ENCODE results near the gene UBE2Q2.
"Not testable (repeated sequence)": the region's sequence is repeated elsewhere in the genome, so short reads cannot be mapped to it uniquely, and the experiment has no call there.

UBE2Q2 gene

DNA sequence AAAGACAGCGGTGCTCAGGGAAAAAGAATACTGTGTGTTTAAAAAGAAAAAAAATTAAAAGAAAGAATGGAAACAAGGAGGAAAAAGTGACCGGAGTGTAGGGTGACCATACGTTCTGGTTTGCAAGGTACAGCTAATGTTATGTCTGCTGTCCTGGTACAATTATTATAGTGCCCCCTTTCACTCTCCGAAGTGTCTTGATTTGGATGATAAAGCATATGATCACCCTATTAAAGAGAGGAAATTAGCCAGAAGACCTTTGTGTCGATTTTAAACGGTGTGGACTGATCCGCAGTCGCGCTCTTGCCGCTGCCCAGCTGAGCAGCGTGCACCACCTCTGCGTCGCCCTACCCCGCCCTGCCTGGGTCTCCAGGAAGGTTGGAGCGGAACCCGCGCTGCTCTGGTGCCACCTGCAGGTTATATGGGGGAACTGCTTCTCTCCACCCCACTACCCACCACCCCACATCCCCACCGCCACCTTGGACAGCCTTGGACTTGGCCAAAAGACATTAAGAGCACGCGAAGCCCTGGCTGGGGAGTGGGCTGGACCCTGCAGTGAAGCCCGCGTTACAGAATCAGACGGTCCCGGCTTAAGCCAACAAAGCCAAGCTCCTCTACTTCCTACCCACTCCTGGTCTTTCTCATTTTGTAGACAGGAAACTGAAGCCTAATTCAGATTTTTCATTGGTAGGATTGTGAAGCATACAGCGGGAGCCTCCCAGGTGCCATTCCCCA, 41.2 kb upstream of the UBE2Q2 start:
- H3K4me1 ChIP-seq (ENCODE audit: low read length), result peaks cover 15% of the 10 kb centered on the region
- H3K36me3 ChIP-seq (replicated peaks; ENCODE audit: low read depth, low read length), result no peaks in the 10 kb centered on the region
- H3K4me3 ChIP-seq (ENCODE audit: low read length), result peak overlapping the region; percentile 70
- no peaks in the 10 kb centered on the region for H4K20me1 ChIP-seq (ENCODE audit: insufficient read depth, low read length)
- TF ChIP-seq CTCF (IDR thresholded peaks at IDR 0.05; ENCODE audit: low read depth, low read length) (peak; percentile 76), EZH2phosphoT487 (IDR thresholded peaks at IDR 0.05; ENCODE audit: low read depth) (no peak)
- H3K27ac ChIP-seq (ENCODE audit: low read length), result no peak overlapping the region
- H3K79me2 ChIP-seq (ENCODE audit: low read length), result no peaks in the 10 kb centered on the region
- peak overlapping the region; percentile 95 for H2AFZ ChIP-seq (ENCODE audit: low read depth, low read length)
- peak overlapping the region; percentile 47 for H3K9ac ChIP-seq (ENCODE audit: low read length)
- H3K27me3 ChIP-seq (ENCODE audit: low read depth, low read length), result peaks cover 40% of the 10 kb centered on the region
- no peaks in the 10 kb centered on the region for H3K9me3 ChIP-seq (ENCODE audit: insufficient read depth, low read length)
- peak overlapping the region; percentile 87 for H3K4me2 ChIP-seq (ENCODE audit: low read length)

- H2AFZ ChIP-seq (ENCODE audit: low read depth, low read length); H3K4me2 ChIP-seq (ENCODE audit: low read length): not testable (repeated sequence)
These were observed 35.8 kb upstream of the UBE2Q2 start for GRCh38 chr15:75807486-75807885.

DNA sequence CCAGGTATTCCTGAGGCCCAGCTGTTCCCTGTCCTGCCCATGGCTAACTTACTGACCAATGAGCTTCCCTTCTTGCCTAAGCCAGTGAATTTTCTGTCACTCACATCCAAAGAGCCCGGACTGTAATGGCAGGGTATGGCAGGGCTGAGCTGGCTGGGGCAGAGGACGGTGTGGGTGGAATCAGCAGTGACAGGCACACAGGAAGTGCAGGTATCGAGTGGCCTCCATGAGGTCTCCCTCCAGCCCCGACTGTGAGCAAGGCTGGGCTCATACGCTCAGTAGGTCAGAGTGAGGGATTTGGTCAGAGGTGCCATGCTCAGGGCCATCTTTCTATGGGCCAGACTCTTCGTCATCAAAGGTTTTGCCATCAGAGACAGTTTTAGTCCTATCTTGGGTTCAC, 35.2 kb upstream of the UBE2Q2 start:
- not testable (repeated sequence) for H3K36me3 ChIP-seq (replicated peaks; ENCODE audit: low read depth, low read length); H3K27ac ChIP-seq (ENCODE audit: low read length); H3K27me3 ChIP-seq (ENCODE audit: low read depth, low read length); H4K20me1 ChIP-seq (ENCODE audit: insufficient read depth, low read length); H3K79me2 ChIP-seq (ENCODE audit: low read length); H3K4me1 ChIP-seq (ENCODE audit: low read length); H2AFZ ChIP-seq (ENCODE audit: low read depth, low read length); H3K4me3 ChIP-seq (ENCODE audit: low read length); H3K9me3 ChIP-seq (ENCODE audit: insufficient read depth, low read length); H3K9ac ChIP-seq (ENCODE audit: low read length); H3K4me2 ChIP-seq (ENCODE audit: low read length)

More at GRCh38 chr15:75807486-75807885, 35.8 kb upstream of the UBE2Q2 start:
- H3K9me3 ChIP-seq (ENCODE audit: insufficient read depth, low read length); H3K27ac ChIP-seq (ENCODE audit: low read length); H4K20me1 ChIP-seq (ENCODE audit: insufficient read depth, low read length); H3K4me3 ChIP-seq (ENCODE audit: low read length); H3K27me3 ChIP-seq (ENCODE audit: low read depth, low read length); H3K36me3 ChIP-seq (replicated peaks; ENCODE audit: low read depth, low read length); H3K79me2 ChIP-seq (ENCODE audit: low read length); H3K4me1 ChIP-seq (ENCODE audit: low read length); H3K9ac ChIP-seq (ENCODE audit: low read length): not testable (repeated sequence)

DNA sequence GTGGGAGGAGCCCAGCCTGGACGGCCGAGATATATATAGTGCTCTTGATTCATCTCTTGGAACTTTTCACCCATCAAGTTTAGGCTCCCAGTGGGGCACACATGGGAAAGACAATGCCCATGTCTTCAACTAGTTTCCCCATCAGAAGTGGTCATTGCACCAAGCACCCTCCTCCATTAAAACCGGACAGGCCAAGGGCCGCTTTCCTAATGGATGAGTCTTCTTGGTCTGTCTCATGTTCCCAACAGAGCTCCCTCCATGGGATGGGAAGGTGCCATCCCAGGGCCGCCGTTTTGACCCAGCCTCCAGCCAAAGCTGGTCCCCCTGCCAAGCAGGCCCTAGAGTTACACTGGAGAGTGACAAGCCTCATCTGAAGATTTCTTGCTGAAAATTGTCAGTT, 34.7 kb upstream of the UBE2Q2 start:
- Histone ChIP-seq H3K79me2 (ENCODE audit: low read length) (no peaks in the 10 kb centered on the region), H3K9ac (ENCODE audit: low read length) (no peak overlapping the region), H3K27me3 (ENCODE audit: low read depth, low read length) (peaks cover 9% of the 10 kb centered on the region; the same call in 1 of the 2 replicates), H3K4me1 (ENCODE audit: low read length) (no peaks in the 10 kb centered on the region), H2AFZ (ENCODE audit: low read depth, low read length) (no peak overlapping the region), H4K20me1 (ENCODE audit: insufficient read depth, low read length) (no peaks in the 10 kb centered on the region), H3K9me3 (ENCODE audit: insufficient read depth, low read length) (no peaks in the 10 kb centered on the region), H3K4me2 (ENCODE audit: low read length) (no peak overlapping the region), H3K4me3 (ENCODE audit: low read length) (no peak overlapping the region), H3K27ac (ENCODE audit: low read length) (no peak overlapping the region), H3K36me3 (replicated peaks; ENCODE audit: low read depth, low read length) (no peaks in the 10 kb centered on the region)
- TF ChIP-seq EZH2phosphoT487 (IDR thresholded peaks at IDR 0.05; ENCODE audit: low read depth) (no peak), CTCF (IDR thresholded peaks at IDR 0.05; ENCODE audit: low read depth, low read length) (no peak)

- Histone ChIP-seq H3K9me3 (ENCODE audit: insufficient read depth, low read length) (no peaks in the 10 kb centered on the region), H3K4me2 (ENCODE audit: low read length) (no peak overlapping the region), H3K36me3 (replicated peaks; ENCODE audit: low read depth, low read length) (no peaks in the 10 kb centered on the region), H4K20me1 (ENCODE audit: insufficient read depth, low read length) (no peaks in the 10 kb centered on the region), H3K4me3 (ENCODE audit: low read length) (no peak overlapping the region), H3K27me3 (ENCODE audit: low read depth, low read length) (peaks cover 9% of the 10 kb centered on the region; the same call in 1 of the 2 replicates), H3K79me2 (ENCODE audit: low read length) (no peaks in the 10 kb centered on the region), H3K27ac (ENCODE audit: low read length) (no peak overlapping the region), H3K4me1 (ENCODE audit: low read length) (no peaks in the 10 kb centered on the region), H3K9ac (ENCODE audit: low read length) (no peak overlapping the region), H2AFZ (ENCODE audit: low read depth, low read length) (no peak overlapping the region)
- TF ChIP-seq CTCF (IDR thresholded peaks at IDR 0.05; ENCODE audit: low read depth, low read length), result peak; percentile 73
- no peak for TF ChIP-seq EZH2phosphoT487 (IDR thresholded peaks at IDR 0.05; ENCODE audit: low read depth)
These were observed 33.1 kb upstream of the UBE2Q2 start for GRCh38 chr15:75809986-75810750.
